Upper lobe of left lung (tissue), 4 donors: ENCODE results near the gene ARHGEF3.
"Not testable (repeated sequence)": the region's sequence is repeated elsewhere in the genome, so short reads cannot be mapped to it uniquely, and the experiment has no call there.

ENCODE experiments used
- EP300 ChIP-seq, 4 donors: sonication (generic); formaldehyde crosslinking; IDR thresholded peaks; one replicate each; pipeline ENCODE4 v1.5.1; 2017; ENCODE audit warnings: antibody characterized with exemption in 4 of 4, control low read depth in 2 of 4
- POLR2A ChIP-seq, 4 donors: fragments of 450-650 bp; IDR thresholded peaks; one replicate each; pipeline ENCODE4 v1.5.1; 2016 to 2017; ENCODE audit warnings: antibody characterized with exemption in 4 of 4, mild to moderate bottlenecking in 2 of 4
- POLR2AphosphoS5 ChIP-seq, 2 donors: sonication (generic); formaldehyde crosslinking; IDR thresholded peaks; one replicate each; pipeline ENCODE4 v1.5.1; 2017; ENCODE audit warnings: antibody characterized with exemption in 2 of 2
- TF ChIP-seq, protein P1 (sequence below), 6 experiments: fragments of 450-650 bp in 4 of 6; fragments of 200-600 bp in 2 of 6; sonication (generic) in 2 of 6; IDR thresholded peaks; one replicate each; pipeline ENCODE4 v1.5.1; 2016 to 2019; ENCODE audit warnings: antibody characterized with exemption in 6 of 6

DNA sequence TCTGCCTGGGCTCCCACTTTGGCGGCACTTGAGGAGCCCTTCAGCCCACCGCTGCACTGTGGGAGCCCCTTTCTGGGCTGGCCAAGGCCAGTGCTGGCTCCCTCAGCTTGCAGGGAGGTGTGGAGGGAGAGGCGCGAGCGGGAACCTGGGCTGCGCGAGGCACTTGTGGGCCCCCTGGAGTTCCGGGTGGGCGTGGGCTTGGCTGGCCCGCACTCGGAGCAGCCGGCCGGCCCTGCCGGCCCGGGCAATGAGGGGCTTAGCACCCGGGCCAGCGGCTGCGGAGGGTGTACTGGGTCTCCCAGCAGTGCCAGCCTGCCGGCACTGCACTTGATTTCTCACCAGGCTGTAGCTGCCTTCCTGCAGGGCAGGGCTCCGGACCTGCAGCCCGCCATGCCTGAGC, 82.9 kb downstream of the ARHGEF3 start:
- TF ChIP-seq POLR2A, EP300, POLR2AphosphoS5 (IDR thresholded peaks at IDR 0.05): not testable (repeated sequence)
- TF ChIP-seq, protein P1, sequence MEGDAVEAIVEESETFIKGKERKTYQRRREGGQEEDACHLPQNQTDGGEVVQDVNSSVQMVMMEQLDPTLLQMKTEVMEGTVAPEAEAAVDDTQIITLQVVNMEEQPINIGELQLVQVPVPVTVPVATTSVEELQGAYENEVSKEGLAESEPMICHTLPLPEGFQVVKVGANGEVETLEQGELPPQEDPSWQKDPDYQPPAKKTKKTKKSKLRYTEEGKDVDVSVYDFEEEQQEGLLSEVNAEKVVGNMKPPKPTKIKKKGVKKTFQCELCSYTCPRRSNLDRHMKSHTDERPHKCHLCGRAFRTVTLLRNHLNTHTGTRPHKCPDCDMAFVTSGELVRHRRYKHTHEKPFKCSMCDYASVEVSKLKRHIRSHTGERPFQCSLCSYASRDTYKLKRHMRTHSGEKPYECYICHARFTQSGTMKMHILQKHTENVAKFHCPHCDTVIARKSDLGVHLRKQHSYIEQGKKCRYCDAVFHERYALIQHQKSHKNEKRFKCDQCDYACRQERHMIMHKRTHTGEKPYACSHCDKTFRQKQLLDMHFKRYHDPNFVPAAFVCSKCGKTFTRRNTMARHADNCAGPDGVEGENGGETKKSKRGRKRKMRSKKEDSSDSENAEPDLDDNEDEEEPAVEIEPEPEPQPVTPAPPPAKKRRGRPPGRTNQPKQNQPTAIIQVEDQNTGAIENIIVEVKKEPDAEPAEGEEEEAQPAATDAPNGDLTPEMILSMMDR (IDR thresholded peaks at IDR 0.05): not testable (repeated sequence)
